NCI-H446 (cell line): Measurements from ENCODE around the gene ANKRD31.
"Not testable (repeated sequence)": the region's sequence is repeated elsewhere in the genome, so short reads cannot be mapped to it uniquely, and the experiment has no call there.

Experiments
- DNase-seq, 2 experiments: peaks; one replicate each; lab custom pipeline; 2025; lab: John Stamatoyannopoulos, UW

Gene ANKRD31

GRCh38 chr5:75152860-75153259, 83.8 kb downstream of the ANKRD31 start:
- DNase-seq, result no peak

- DNase-seq, result no peak
Observed at GRCh38 chr5:75148051-75148450, 88.6 kb downstream of the ANKRD31 start.

GRCh38 chr5:75142566-75143136, 94.0 kb downstream of the ANKRD31 start:
- DNase-seq, result no peak

- no peak for DNase-seq
Observed at GRCh38 chr5:75140277-75140676, 96.4 kb downstream of the ANKRD31 start.

GRCh38 chr5:75138689-75139088, 98.0 kb downstream of the ANKRD31 start:
- DNase-seq, result no peak

GRCh38 chr5:75130818-75131349, 105.8 kb downstream of the ANKRD31 start:
- DNase-seq, result no peak

GRCh38 chr5:75116856-75117255, 119.8 kb downstream of the ANKRD31 start:
- DNase-seq, result no peak

GRCh38 chr5:75114311-75114710, 122.4 kb downstream of the ANKRD31 start:
- DNase-seq, result not testable (repeated sequence)

- no peak for DNase-seq
Observed at GRCh38 chr5:75113354-75114113, 123.1 kb downstream of the ANKRD31 start.

- no peak for DNase-seq
Observed at GRCh38 chr5:75108931-75109596, 127.6 kb downstream of the ANKRD31 start.

GRCh38 chr5:75108515-75108914, 128.2 kb downstream of the ANKRD31 start:
- DNase-seq, result no peak

GRCh38 chr5:75095956-75096355, 140.7 kb downstream of the ANKRD31 start:
- not testable (repeated sequence) for DNase-seq

- no peak for DNase-seq
Observed at GRCh38 chr5:75091597-75091996, 145.1 kb downstream of the ANKRD31 start.

GRCh38 chr5:75089662-75090061, 147.0 kb downstream of the ANKRD31 start:
- no peak for DNase-seq

GRCh38 chr5:75089137-75089536, 147.5 kb downstream of the ANKRD31 start:
- no peak for DNase-seq

GRCh38 chr5:75088648-75089047, 148.0 kb downstream of the ANKRD31 start:
- DNase-seq, result no peak

- no peak for DNase-seq
Observed at GRCh38 chr5:75081510-75081909, 155.2 kb downstream of the ANKRD31 start.

GRCh38 chr5:75079346-75079745, 157.3 kb downstream of the ANKRD31 start:
- DNase-seq, result not testable (repeated sequence)

GRCh38 chr5:75078027-75078426, 158.7 kb downstream of the ANKRD31 start:
- DNase-seq, result no peak

- DNase-seq, result no peak
Observed at GRCh38 chr5:75072061-75072460, 164.6 kb downstream of the ANKRD31 start.

- DNase-seq, result no peak
Observed at GRCh38 chr5:75071100-75071499, 165.6 kb downstream of the ANKRD31 start.

GRCh38 chr5:75067434-75067833, 169.2 kb downstream of the ANKRD31 start:
- DNase-seq, result no peak
